ENCODE results near the gene PLS3.
"Not testable (repeated sequence)": the region's sequence is repeated elsewhere in the genome, so short reads cannot be mapped to it uniquely, and the experiment has no call there.

PLS3 gene

GRCh38 chrX:115609621-115610020, 48.6 kb downstream of the PLS3 start:
- DNase-seq (ENCODE audit: low read depth, low spot score) = no peak

- peak; percentile 57 for DNase-seq (ENCODE audit: low read depth, low spot score)
These were observed 56.1 kb downstream of the PLS3 start for GRCh38 chrX:115616943-115617563.

GRCh38 chrX:115622534-115622933, 61.6 kb downstream of the PLS3 start:
- DNase-seq (ENCODE audit: low read depth, low spot score) = no peak

- no peak for DNase-seq (ENCODE audit: low read depth, low spot score)
These were observed 63.9 kb downstream of the PLS3 start for GRCh38 chrX:115624916-115625315.

GRCh38 chrX:115625572-115626301, 64.8 kb downstream of the PLS3 start:
- no peak for DNase-seq (ENCODE audit: low read depth, low spot score)

- DNase-seq (ENCODE audit: low read depth, low spot score) = no peak
These were observed 69.2 kb downstream of the PLS3 start for GRCh38 chrX:115630204-115630603.

GRCh38 chrX:115632455-115632854, 71.5 kb downstream of the PLS3 start:
- no peak for DNase-seq (ENCODE audit: low read depth, low spot score)

- DNase-seq (ENCODE audit: low read depth, low spot score) = not testable (repeated sequence)
These were observed 72.4 kb downstream of the PLS3 start for GRCh38 chrX:115633397-115633796.

GRCh38 chrX:115639334-115639880, 78.4 kb downstream of the PLS3 start:
- DNase-seq (ENCODE audit: low read depth, low spot score) = no peak

GRCh38 chrX:115642311-115642710, 81.3 kb downstream of the PLS3 start:
- no peak for DNase-seq (ENCODE audit: low read depth, low spot score)

- peak; percentile 77 for DNase-seq (ENCODE audit: low read depth, low spot score)
These were observed 82.0 kb downstream of the PLS3 start for GRCh38 chrX:115642895-115643530.

GRCh38 chrX:115644397-115644796, 83.4 kb downstream of the PLS3 start:
- DNase-seq (ENCODE audit: low read depth, low spot score) = not testable (repeated sequence)

- no peak for DNase-seq (ENCODE audit: low read depth, low spot score)
These were observed 88.6 kb downstream of the PLS3 start for GRCh38 chrX:115649461-115650063.

- no peak for DNase-seq (ENCODE audit: low read depth, low spot score)
These were observed 89.5 kb downstream of the PLS3 start for GRCh38 chrX:115650449-115650848.

- DNase-seq (ENCODE audit: low read depth, low spot score) = peak; percentile 20
These were observed 89.9 kb downstream of the PLS3 start for GRCh38 chrX:115650916-115651315.

- DNase-seq (ENCODE audit: low read depth, low spot score) = no peak
These were observed 91.2 kb downstream of the PLS3 start for GRCh38 chrX:115652221-115652620.

- no peak for DNase-seq (ENCODE audit: low read depth, low spot score)
These were observed 104.1 kb downstream of the PLS3 start for GRCh38 chrX:115665122-115665521.

- DNase-seq (ENCODE audit: low read depth, low spot score) = peak; percentile 1
These were observed 118.5 kb downstream of the PLS3 start for GRCh38 chrX:115679460-115679859.

GRCh38 chrX:115687595-115687994, 126.6 kb downstream of the PLS3 start:
- no peak for DNase-seq (ENCODE audit: low read depth, low spot score)

GRCh38 chrX:115689931-115690330, 129.0 kb downstream of the PLS3 start:
- DNase-seq (ENCODE audit: low read depth, low spot score) = peak; percentile 13

GRCh38 chrX:115690511-115691216, 129.7 kb downstream of the PLS3 start:
- peak; percentile 80 for DNase-seq (ENCODE audit: low read depth, low spot score)

All from smooth muscle cell of the brain vasculature (primary cell).